Breast epithelium (tissue), 4 donors: Measurements from ENCODE around the gene PIP5KL1. TPM values are rescaled to one million over a fixed set of nuclear protein-coding genes. Genes with fewer than 3 reads are reported as not detected.

ENCODE experiments used
- DNase-seq, 2 donors: peaks; one replicate each; pipeline ENCODE4 v3.0.0-alpha.2; 2019; ENCODE audit warnings: low spot score in 2 of 2
- H3K27ac ChIP-seq, 2 donors: fragments of 200-600 bp; sonication (generic) in 1 of 2; one replicate each; pipeline ENCODE4 v1.5.1; 2016 to 2019; ENCODE audit warnings: mild to moderate bottlenecking in 1 of 2
- H3K27me3 ChIP-seq, 2 donors: fragments of 200-600 bp; sonication (generic) in 1 of 2; one replicate each; pipeline versions ENCODE4 v1.5.1 to v1.6.0; 2017 to 2019; ENCODE audit warnings: control low read depth in 1 of 2, mild to moderate bottlenecking in 1 of 2
- H3K36me3 ChIP-seq: fragments of 200-600 bp; one replicate; pipeline ENCODE4 v1.5.1; 2019
- H3K4me1 ChIP-seq, 2 donors: fragments of 200-600 bp; sonication (generic); one replicate each; pipeline ENCODE4 v1.5.1; 2016 to 2019; ENCODE audit warnings: control low read depth in 1 of 2
- H3K4me3 ChIP-seq, 3 donors: fragments of 200-600 bp; sonication (generic); 1 replicate in 2 of 3; 2 replicates in 1 of 3; pipeline ENCODE4 v1.5.1; 2016 to 2019; ENCODE audit warnings: mild to moderate bottlenecking in 3 of 3, moderate library complexity in 2 of 3
- H3K9me3 ChIP-seq, 2 donors: fragments of 200-600 bp; sonication (generic) in 1 of 2; one replicate each; pipeline ENCODE4 v1.5.1; 2016 to 2019; ENCODE audit warnings: control low read depth in 1 of 2
- POLR2A ChIP-seq: fragments of 450-650 bp; IDR thresholded peaks from one replicate; pipeline ENCODE4 v1.6.1; 2016; ENCODE audit warnings: antibody characterized with exemption, mild to moderate bottlenecking, moderate library complexity
- POLR2AphosphoS5 ChIP-seq, 3 donors: sonication (generic); formaldehyde crosslinking; IDR thresholded peaks; one replicate each; pipeline ENCODE4 v1.6.1; 2017; ENCODE audit warnings: antibody characterized with exemption in 3 of 3
- intact Hi-C: fragments of 100-400 bp; cut with DNase I; formaldehyde crosslinking; loops from one replicate; pipeline ENCODE4 v1.15.1; 2023; ENCODE audit warnings: low total_unique reads
- total RNA-seq, 3 donors: library from RNA; depleted of rRNA; stranded (reverse); fragments of >200 nt; gene quantifications; one replicate each; pipeline ENCODE4 v1.1.0, GENCODE V29; 2016
- TF ChIP-seq, protein P1 (sequence below), 3 donors: fragments of 450-650 bp; IDR thresholded peaks; one replicate each; pipeline ENCODE4 v1.5.1; 2016 to 2017; ENCODE audit warnings: antibody characterized with exemption in 3 of 3, mild to moderate bottlenecking in 3 of 3, moderate library complexity in 3 of 3

The PIP5KL1 gene
- total RNA-seq, 3 donors from 2014 or later: 2.2 to 10.1 (median 5.2) TPM

DNA sequence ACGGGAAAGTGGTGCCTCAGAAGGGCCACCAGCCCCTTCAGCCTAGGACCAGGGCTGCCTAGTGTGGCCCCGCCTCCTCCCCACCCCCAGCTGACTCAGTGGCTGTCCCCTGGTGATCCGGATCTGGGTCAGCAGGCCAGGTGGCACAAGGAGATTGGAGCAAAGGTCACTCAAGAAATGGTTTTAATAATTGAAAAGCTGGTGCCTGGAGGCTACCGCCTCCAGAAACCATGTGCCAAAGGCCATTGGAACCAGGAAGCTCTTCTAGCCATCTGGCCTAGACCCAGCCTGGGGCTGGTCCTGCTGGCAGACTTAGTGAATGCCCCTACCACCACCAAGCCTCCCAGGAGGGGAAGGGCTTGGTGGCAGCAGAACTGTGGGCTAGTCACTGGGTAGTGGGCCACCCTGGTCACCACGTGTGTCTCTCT lies 15.2 kb downstream of the PIP5KL1 start:
- Histone ChIP-seq H3K27ac (peak overlapping the region; percentile 68 to 85), H3K36me3 (no peaks in the 10 kb centered on the region), H3K9me3 (no peaks in the 10 kb centered on the region), H3K27me3 (no peaks in the 10 kb centered on the region), H3K4me3 (peak overlapping the region in 2 of 3 donors; percentile 56 to 78), H3K4me1 (peaks cover 0 to 8% of the 10 kb centered on the region in 2 donors)
- intact Hi-C loops: no loop called here
- no peak for TF ChIP-seq POLR2AphosphoS5 (IDR thresholded peaks at IDR 0.05)
- TF ChIP-seq, protein P1, sequence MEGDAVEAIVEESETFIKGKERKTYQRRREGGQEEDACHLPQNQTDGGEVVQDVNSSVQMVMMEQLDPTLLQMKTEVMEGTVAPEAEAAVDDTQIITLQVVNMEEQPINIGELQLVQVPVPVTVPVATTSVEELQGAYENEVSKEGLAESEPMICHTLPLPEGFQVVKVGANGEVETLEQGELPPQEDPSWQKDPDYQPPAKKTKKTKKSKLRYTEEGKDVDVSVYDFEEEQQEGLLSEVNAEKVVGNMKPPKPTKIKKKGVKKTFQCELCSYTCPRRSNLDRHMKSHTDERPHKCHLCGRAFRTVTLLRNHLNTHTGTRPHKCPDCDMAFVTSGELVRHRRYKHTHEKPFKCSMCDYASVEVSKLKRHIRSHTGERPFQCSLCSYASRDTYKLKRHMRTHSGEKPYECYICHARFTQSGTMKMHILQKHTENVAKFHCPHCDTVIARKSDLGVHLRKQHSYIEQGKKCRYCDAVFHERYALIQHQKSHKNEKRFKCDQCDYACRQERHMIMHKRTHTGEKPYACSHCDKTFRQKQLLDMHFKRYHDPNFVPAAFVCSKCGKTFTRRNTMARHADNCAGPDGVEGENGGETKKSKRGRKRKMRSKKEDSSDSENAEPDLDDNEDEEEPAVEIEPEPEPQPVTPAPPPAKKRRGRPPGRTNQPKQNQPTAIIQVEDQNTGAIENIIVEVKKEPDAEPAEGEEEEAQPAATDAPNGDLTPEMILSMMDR (IDR thresholded peaks at IDR 0.05): no peak
- no peak for TF ChIP-seq POLR2A
- no peak for DNase-seq

- H3K36me3 ChIP-seq: no peaks in the 10 kb centered on the region
- TF ChIP-seq POLR2AphosphoS5 (IDR thresholded peaks at IDR 0.05) (no peak), POLR2A (no peak)
- TF ChIP-seq, protein P1 (IDR thresholded peaks at IDR 0.05): no peak
- no peak overlapping the region for H3K27ac ChIP-seq
- H3K27me3 ChIP-seq: no peaks in the 10 kb centered on the region
- no peak for DNase-seq
- intact Hi-C loops: no loop called here
- no peaks in the 10 kb centered on the region for H3K9me3 ChIP-seq
- H3K4me1 ChIP-seq: peaks cover 0 to 2% of the 10 kb centered on the region in 2 donors
- no peak overlapping the region for H3K4me3 ChIP-seq
These were observed 16.9 kb downstream of the PIP5KL1 start for GRCh38 chr9:127913682-127914081.

- intact Hi-C loops: no loop called here
- no peaks in the 10 kb centered on the region for H3K27me3 ChIP-seq
- no peak overlapping the region for H3K27ac ChIP-seq
- H3K9me3 ChIP-seq: no peaks in the 10 kb centered on the region
- no peak overlapping the region for H3K4me3 ChIP-seq
- TF ChIP-seq POLR2A: no peak
- TF ChIP-seq, protein P1 (IDR thresholded peaks at IDR 0.05): no peak
- no peak for TF ChIP-seq POLR2AphosphoS5 (IDR thresholded peaks at IDR 0.05)
- no peaks in the 10 kb centered on the region for H3K4me1 ChIP-seq
- DNase-seq: no peak
- H3K36me3 ChIP-seq: no peaks in the 10 kb centered on the region
These were observed 17.7 kb downstream of the PIP5KL1 start for GRCh38 chr9:127912882-127913281.

DNA sequence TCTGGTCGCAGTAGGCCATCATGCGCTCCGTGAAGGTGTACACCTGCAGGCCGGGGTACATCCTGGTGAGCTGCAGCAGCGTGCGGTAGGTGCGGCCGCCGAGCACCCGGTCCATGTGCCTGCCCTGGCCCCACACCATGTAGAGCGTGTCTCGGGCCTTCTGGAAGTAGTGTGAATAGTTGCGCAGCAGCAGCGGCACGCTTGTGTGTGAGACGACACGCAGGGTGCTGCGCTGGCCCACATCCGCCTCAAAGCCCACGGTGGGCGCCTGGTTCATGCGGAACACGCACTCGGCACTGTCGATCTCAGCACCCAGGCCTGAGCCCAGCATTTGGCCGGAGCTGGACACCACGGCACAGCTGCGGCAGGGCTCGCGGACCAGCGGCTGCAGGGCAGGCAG lies 18.3 kb downstream of the PIP5KL1 start:
- no peak overlapping the region for H3K4me3 ChIP-seq
- intact Hi-C loops: no loop called here
- no peak overlapping the region for H3K27ac ChIP-seq
- no peaks in the 10 kb centered on the region for H3K27me3 ChIP-seq
- H3K36me3 ChIP-seq: no peaks in the 10 kb centered on the region
- H3K9me3 ChIP-seq: no peaks in the 10 kb centered on the region
- DNase-seq: no peak
- TF ChIP-seq, protein P1 (IDR thresholded peaks at IDR 0.05): no peak
- TF ChIP-seq POLR2AphosphoS5 (IDR thresholded peaks at IDR 0.05): no peak
- no peak for TF ChIP-seq POLR2A
- no peaks in the 10 kb centered on the region for H3K4me1 ChIP-seq

GRCh38 chr9:127910613-127911205 lies 19.9 kb downstream of the PIP5KL1 start:
- Histone ChIP-seq H3K4me1 (peaks cover 7 to 8% of the 10 kb centered on the region in 2 donors), H3K9me3 (no peaks in the 10 kb centered on the region), H3K36me3 (no peaks in the 10 kb centered on the region), H3K27ac (no peak overlapping the region), H3K27me3 (no peaks in the 10 kb centered on the region), H3K4me3 (no peak overlapping the region)
- intact Hi-C loops: no loop called here
- TF ChIP-seq POLR2A (no peak), POLR2AphosphoS5 (IDR thresholded peaks at IDR 0.05) (no peak)
- TF ChIP-seq, protein P1 (IDR thresholded peaks at IDR 0.05): no peak
- DNase-seq: no peak
